ENCODE data around the gene PPP2R3A.
"Not testable (repeated sequence)": the region's sequence is repeated elsewhere in the genome, so short reads cannot be mapped to it uniquely, and the experiment has no call there.

Gene PPP2R3A

GRCh38 chr3:136168236-136168635 lies 202.7 kb downstream of the PPP2R3A start:
- H3K9me3 ChIP-seq (ENCODE audit: control insufficient read depth, low read length); H3K4me3 ChIP-seq (ENCODE audit: insufficient read depth, low read depth, low read length); H3K27ac ChIP-seq (ENCODE audit: insufficient read depth, low read depth, low read length, poor library complexity, severe bottlenecking); H3K4me1 ChIP-seq (ENCODE audit: control insufficient read depth, insufficient read depth, low read length); H3K27me3 ChIP-seq (ENCODE audit: control insufficient read depth, insufficient read depth, low read length, poor library complexity, severe bottlenecking); H3K36me3 ChIP-seq (ENCODE audit: control insufficient read depth, insufficient read depth, low read length): not testable (repeated sequence)
- WGBS, 2 experiments = 85 to 91% methylated on average over 2 to 4 of the region's 4 CpGs

DNA sequence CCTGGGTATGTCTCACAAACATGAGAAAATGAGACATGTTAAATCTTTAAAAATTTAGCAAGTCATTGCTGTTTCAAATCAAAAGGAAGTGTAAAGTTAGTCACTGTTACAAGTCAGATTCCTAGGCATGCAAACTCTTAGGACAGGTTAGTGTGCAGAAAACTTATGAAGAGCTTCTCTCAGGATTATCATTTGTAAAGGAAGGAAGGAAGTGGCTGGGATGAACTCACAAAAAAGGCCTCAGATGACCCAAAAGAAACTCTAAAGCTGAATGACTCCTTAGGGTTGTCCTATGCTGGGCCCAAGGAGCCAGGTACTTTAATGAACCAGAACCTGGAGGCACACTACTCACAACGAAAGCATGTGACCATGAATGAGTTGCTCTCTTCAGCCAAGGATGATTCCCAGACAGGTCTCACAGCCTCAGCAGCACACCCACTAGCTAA lies 205.6 kb downstream of the PPP2R3A start:
- Histone ChIP-seq H3K27ac (ENCODE audit: insufficient read depth, low read depth, low read length, poor library complexity, severe bottlenecking) (no peak overlapping the region), H3K36me3 (ENCODE audit: control insufficient read depth, insufficient read depth, low read length) (no peaks in the 10 kb centered on the region), H3K4me3 (ENCODE audit: insufficient read depth, low read depth, low read length) (no peak overlapping the region), H3K4me1 (ENCODE audit: control insufficient read depth, insufficient read depth, low read length) (no peaks in the 10 kb centered on the region), H3K9me3 (ENCODE audit: control insufficient read depth, low read length) (no peaks in the 10 kb centered on the region), H3K27me3 (ENCODE audit: control insufficient read depth, insufficient read depth, low read length, poor library complexity, severe bottlenecking) (no peaks in the 10 kb centered on the region)
- 92 to 93% methylated on average over 1 of the region's 1 CpG for WGBS, 2 experiments

GRCh38 chr3:136173939-136174490 lies 208.5 kb downstream of the PPP2R3A start:
- no peaks in the 10 kb centered on the region for H3K9me3 ChIP-seq (ENCODE audit: control insufficient read depth, low read length)
- no peaks in the 10 kb centered on the region for H3K4me1 ChIP-seq (ENCODE audit: control insufficient read depth, insufficient read depth, low read length)
- H3K27ac ChIP-seq (ENCODE audit: insufficient read depth, low read depth, low read length, poor library complexity, severe bottlenecking) = no peak overlapping the region
- H3K4me3 ChIP-seq (ENCODE audit: insufficient read depth, low read depth, low read length) = no peak overlapping the region
- no peaks in the 10 kb centered on the region for H3K27me3 ChIP-seq (ENCODE audit: control insufficient read depth, insufficient read depth, low read length, poor library complexity, severe bottlenecking)
- no peaks in the 10 kb centered on the region for H3K36me3 ChIP-seq (ENCODE audit: control insufficient read depth, insufficient read depth, low read length)

DNA sequence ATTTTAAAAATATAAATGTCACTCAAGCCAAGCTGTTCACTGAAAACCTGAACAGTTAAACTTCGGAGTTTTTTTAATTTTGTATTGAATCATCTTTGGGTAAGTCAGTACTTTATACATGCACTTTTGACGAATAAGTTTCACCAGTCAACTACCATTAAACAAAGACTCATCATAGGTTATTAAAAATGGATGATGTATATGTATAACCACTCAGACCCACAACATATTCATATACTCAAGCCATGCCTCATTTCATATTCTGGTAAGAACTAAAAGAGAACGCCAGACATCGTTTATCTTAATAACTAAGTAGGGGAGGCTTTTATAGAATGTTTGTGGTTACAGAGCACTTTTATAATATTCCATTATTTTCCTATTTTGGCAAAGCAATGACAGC lies 212.3 kb downstream of the PPP2R3A start:
- Histone ChIP-seq H3K4me3 (ENCODE audit: insufficient read depth, low read depth, low read length) (no peak overlapping the region), H3K36me3 (ENCODE audit: control insufficient read depth, insufficient read depth, low read length) (no peaks in the 10 kb centered on the region), H3K27ac (ENCODE audit: insufficient read depth, low read depth, low read length, poor library complexity, severe bottlenecking) (no peak overlapping the region), H3K27me3 (ENCODE audit: control insufficient read depth, insufficient read depth, low read length, poor library complexity, severe bottlenecking) (no peaks in the 10 kb centered on the region), H3K4me1 (ENCODE audit: control insufficient read depth, insufficient read depth, low read length) (no peaks in the 10 kb centered on the region), H3K9me3 (ENCODE audit: control insufficient read depth, low read length) (no peaks in the 10 kb centered on the region)
- 100% methylated on average over 3 of the region's 4 CpGs; no CpG with 5 or more reads in 1 of the 2 experiments for whole genome bisulfite sequencing, 2 experiments

- Histone ChIP-seq H3K9me3 (ENCODE audit: control insufficient read depth, low read length) (no peaks in the 10 kb centered on the region), H3K4me1 (ENCODE audit: control insufficient read depth, insufficient read depth, low read length) (no peaks in the 10 kb centered on the region), H3K27ac (ENCODE audit: insufficient read depth, low read depth, low read length, poor library complexity, severe bottlenecking) (no peak overlapping the region), H3K27me3 (ENCODE audit: control insufficient read depth, insufficient read depth, low read length, poor library complexity, severe bottlenecking) (no peaks in the 10 kb centered on the region), H3K4me3 (ENCODE audit: insufficient read depth, low read depth, low read length) (no peak overlapping the region), H3K36me3 (ENCODE audit: control insufficient read depth, insufficient read depth, low read length) (no peaks in the 10 kb centered on the region)
- WGBS, 2 experiments = 93 to 94% methylated on average over 6 to 7 of the region's 8 CpGs
These were observed 216.2 kb downstream of the PPP2R3A start for GRCh38 chr3:136181741-136182140.

DNA sequence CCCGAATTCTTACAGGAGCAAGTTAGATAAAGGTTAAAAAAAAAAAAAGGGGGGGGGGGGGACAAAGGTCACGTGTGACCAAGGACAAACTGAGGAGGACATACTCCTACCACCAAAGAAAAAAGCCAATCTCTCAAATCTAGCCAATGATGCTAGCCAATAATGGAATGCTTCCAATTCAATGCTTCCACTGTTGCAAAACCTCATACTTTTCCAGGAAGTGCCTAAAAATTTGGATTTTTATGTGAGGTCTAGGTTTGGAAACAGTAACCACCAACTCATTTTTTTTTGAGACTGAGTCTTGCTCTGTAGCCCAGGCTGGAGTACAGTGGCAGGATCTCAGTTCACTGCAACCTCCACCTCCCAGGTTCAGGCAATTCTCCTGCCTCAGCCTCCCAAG lies 219.2 kb downstream of the PPP2R3A start:
- no peaks in the 10 kb centered on the region for H3K4me1 ChIP-seq (ENCODE audit: control insufficient read depth, insufficient read depth, low read length)
- no peaks in the 10 kb centered on the region for H3K9me3 ChIP-seq (ENCODE audit: control insufficient read depth, low read length)
- H3K27ac ChIP-seq (ENCODE audit: insufficient read depth, low read depth, low read length, poor library complexity, severe bottlenecking) = no peak overlapping the region
- no peaks in the 10 kb centered on the region for H3K27me3 ChIP-seq (ENCODE audit: control insufficient read depth, insufficient read depth, low read length, poor library complexity, severe bottlenecking)
- no peaks in the 10 kb centered on the region for H3K36me3 ChIP-seq (ENCODE audit: control insufficient read depth, insufficient read depth, low read length)
- no peak overlapping the region for H3K4me3 ChIP-seq (ENCODE audit: insufficient read depth, low read depth, low read length)
- WGBS, 2 experiments = 81 to 100% methylated on average over 1 to 2 of the region's 2 CpGs

DNA sequence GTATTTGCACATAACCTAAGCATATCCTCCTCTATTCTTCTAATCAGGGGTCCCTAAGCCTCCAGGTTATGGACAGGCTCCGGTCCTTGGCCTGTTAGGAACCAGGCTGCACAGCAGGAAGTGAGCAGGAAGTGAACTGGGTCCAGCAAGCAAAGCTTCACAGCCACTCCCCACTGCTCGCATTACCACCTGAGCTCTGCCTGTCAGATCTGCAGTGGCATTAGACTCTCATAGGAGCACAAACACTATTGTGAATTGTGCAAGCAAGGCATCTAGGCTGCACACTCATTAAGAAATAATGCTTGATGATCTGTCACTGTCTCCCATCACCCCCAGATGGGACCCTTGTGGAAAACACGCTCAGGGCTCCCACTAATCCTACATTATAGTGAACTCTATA lies 220.8 kb downstream of the PPP2R3A start:
- Histone ChIP-seq H3K27ac (ENCODE audit: insufficient read depth, low read depth, low read length, poor library complexity, severe bottlenecking) (no peak overlapping the region), H3K9me3 (ENCODE audit: control insufficient read depth, low read length) (no peaks in the 10 kb centered on the region), H3K4me3 (ENCODE audit: insufficient read depth, low read depth, low read length) (no peak overlapping the region), H3K36me3 (ENCODE audit: control insufficient read depth, insufficient read depth, low read length) (no peaks in the 10 kb centered on the region), H3K27me3 (ENCODE audit: control insufficient read depth, insufficient read depth, low read length, poor library complexity, severe bottlenecking) (no peaks in the 10 kb centered on the region), H3K4me1 (ENCODE audit: control insufficient read depth, insufficient read depth, low read length) (no peaks in the 10 kb centered on the region)
- WGBS, 2 experiments = 85 to 89% methylated on average over 2 of the region's 3 CpGs

GRCh38 chr3:136186846-136187245 lies 221.3 kb downstream of the PPP2R3A start:
- Histone ChIP-seq H3K4me1 (ENCODE audit: control insufficient read depth, insufficient read depth, low read length) (no peaks in the 10 kb centered on the region), H3K36me3 (ENCODE audit: control insufficient read depth, insufficient read depth, low read length) (no peaks in the 10 kb centered on the region), H3K27ac (ENCODE audit: insufficient read depth, low read depth, low read length, poor library complexity, severe bottlenecking) (no peak overlapping the region), H3K27me3 (ENCODE audit: control insufficient read depth, insufficient read depth, low read length, poor library complexity, severe bottlenecking) (no peaks in the 10 kb centered on the region), H3K9me3 (ENCODE audit: control insufficient read depth, low read length) (no peaks in the 10 kb centered on the region), H3K4me3 (ENCODE audit: insufficient read depth, low read depth, low read length) (no peak overlapping the region)
- 90 to 96% methylated on average over 3 to 4 of the region's 4 CpGs for WGBS, 2 experiments

DNA sequence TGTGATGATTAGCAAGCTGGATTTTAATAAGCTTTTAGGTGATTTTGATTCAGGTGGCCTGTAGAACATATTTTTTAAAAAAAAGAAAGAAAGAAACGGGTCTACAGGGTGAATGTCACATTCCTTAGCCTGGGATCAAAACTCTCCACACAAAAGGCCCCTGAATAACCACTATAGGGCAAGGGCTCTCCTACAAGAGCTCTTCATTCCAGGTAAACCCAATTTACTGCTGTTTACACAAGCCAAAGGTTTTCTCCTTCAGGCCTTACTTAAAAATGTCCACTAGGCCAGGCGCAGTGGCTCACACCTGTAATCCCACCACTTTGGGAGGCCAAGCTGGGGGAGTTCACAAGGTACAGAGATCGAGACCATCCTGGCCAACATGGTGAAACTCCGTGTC lies 222.3 kb downstream of the PPP2R3A start:
- no peak overlapping the region for H3K27ac ChIP-seq (ENCODE audit: insufficient read depth, low read depth, low read length, poor library complexity, severe bottlenecking)
- 82 to 88% methylated on average over 3 to 4 of the region's 4 CpGs for WGBS, 2 experiments
- H3K27me3 ChIP-seq (ENCODE audit: control insufficient read depth, insufficient read depth, low read length, poor library complexity, severe bottlenecking) = no peaks in the 10 kb centered on the region
- H3K9me3 ChIP-seq (ENCODE audit: control insufficient read depth, low read length) = no peaks in the 10 kb centered on the region
- no peak overlapping the region for H3K4me3 ChIP-seq (ENCODE audit: insufficient read depth, low read depth, low read length)
- H3K36me3 ChIP-seq (ENCODE audit: control insufficient read depth, insufficient read depth, low read length) = no peaks in the 10 kb centered on the region
- H3K4me1 ChIP-seq (ENCODE audit: control insufficient read depth, insufficient read depth, low read length) = no peaks in the 10 kb centered on the region

- Histone ChIP-seq H3K4me3 (ENCODE audit: insufficient read depth, low read depth, low read length) (no peak overlapping the region), H3K4me1 (ENCODE audit: control insufficient read depth, insufficient read depth, low read length) (no peaks in the 10 kb centered on the region), H3K36me3 (ENCODE audit: control insufficient read depth, insufficient read depth, low read length) (no peaks in the 10 kb centered on the region), H3K9me3 (ENCODE audit: control insufficient read depth, low read length) (no peaks in the 10 kb centered on the region), H3K27me3 (ENCODE audit: control insufficient read depth, insufficient read depth, low read length, poor library complexity, severe bottlenecking) (no peaks in the 10 kb centered on the region), H3K27ac (ENCODE audit: insufficient read depth, low read depth, low read length, poor library complexity, severe bottlenecking) (no peak overlapping the region)
- WGBS, 2 experiments = 92 to 99% methylated on average over 5 of the region's 5 CpGs
These were observed 223.5 kb downstream of the PPP2R3A start for GRCh38 chr3:136189043-136189442.
